Adrenal gland (tissue), 5 donors: ENCODE measurements around the gene GPM6B.

Source experiments
- CTCF ChIP-seq, 6 experiments: fragments of 450-650 bp in 4 of 6; fragments of 200-600 bp in 2 of 6; sonication (generic) in 1 of 6; IDR thresholded peaks; 1 replicate in 5 of 6; 2 replicates in 1 of 6; pipeline versions ENCODE4 v1.5.1 to v1.8.0; 2016 to 2021; ENCODE audit warnings: antibody characterized with exemption in 6 of 6, mild to moderate bottlenecking in 2 of 6, moderate library complexity in 1 of 6
- POLR2A ChIP-seq, 2 donors: fragments of 450-650 bp; IDR thresholded peaks; one replicate each; pipeline ENCODE4 v1.6.1; 2017; ENCODE audit warnings: antibody characterized with exemption in 2 of 2, mild to moderate bottlenecking in 2 of 2, moderate library complexity in 1 of 2
- donor health status: DM: no; HTN: no; CAD: no.

GRCh38 chrX:13733506-13733905 is 83.4 kb downstream of the GPM6B start:
- TF ChIP-seq CTCF (IDR thresholded peaks at IDR 0.05) (no peak), POLR2A (IDR thresholded peaks at IDR 0.05) (no peak)
